Sciatic nerve (tissue), 2 donors: ENCODE results near the gene PCSK5. TPM values are rescaled to one million over a fixed set of nuclear protein-coding genes. Genes with fewer than 3 reads are reported as not detected.
"Not testable (repeated sequence)": the region's sequence is repeated elsewhere in the genome, so short reads cannot be mapped to it uniquely, and the experiment has no call there.

ENCODE experiments used
- ATAC-seq: fragments of 200-7000 bp; cut with Tn5 transposase; one replicate; pipeline ENCODE4 v1.9.1; 2020; ENCODE audit warnings: mild to moderate bottlenecking, moderate library complexity
- DNase-seq: peaks from one replicate; pipeline ENCODE4 v3.0.0-alpha.2; 2020; ENCODE audit warnings: low spot score
- intact Hi-C: fragments of 100-400 bp; cut with DNase I; formaldehyde crosslinking; loops from one replicate; pipeline ENCODE4 v1.14.2; 2022
- total RNA-seq: library from RNA; stranded (reverse); fragmentation: NEBNext Ultra II Directional; extraction: Animal tissue kit (Norgen Biotek cat#: 25700); gene quantifications from one replicate; pipeline ENCODE4 v1.2.1, GENCODE V29; 2021
- donor health status: DM: no; HTN: no; CAD: no.
- donor health status: DM: no; HTN: no; CAD: no.

PCSK5 gene
- total RNA-seq, 1 donor from 2014 or later = 18.8 TPM

GRCh38 chr9:76027861-76028260 lies 137.4 kb downstream of the PCSK5 start:
- intact Hi-C loops = no loop called here
- ATAC-seq (no peak), DNase-seq (no peak)

- ATAC-seq (no peak), DNase-seq (no peak)
- intact Hi-C loops = no loop called here
These were observed 141.7 kb downstream of the PCSK5 start for GRCh38 chr9:76032038-76032796.

DNA sequence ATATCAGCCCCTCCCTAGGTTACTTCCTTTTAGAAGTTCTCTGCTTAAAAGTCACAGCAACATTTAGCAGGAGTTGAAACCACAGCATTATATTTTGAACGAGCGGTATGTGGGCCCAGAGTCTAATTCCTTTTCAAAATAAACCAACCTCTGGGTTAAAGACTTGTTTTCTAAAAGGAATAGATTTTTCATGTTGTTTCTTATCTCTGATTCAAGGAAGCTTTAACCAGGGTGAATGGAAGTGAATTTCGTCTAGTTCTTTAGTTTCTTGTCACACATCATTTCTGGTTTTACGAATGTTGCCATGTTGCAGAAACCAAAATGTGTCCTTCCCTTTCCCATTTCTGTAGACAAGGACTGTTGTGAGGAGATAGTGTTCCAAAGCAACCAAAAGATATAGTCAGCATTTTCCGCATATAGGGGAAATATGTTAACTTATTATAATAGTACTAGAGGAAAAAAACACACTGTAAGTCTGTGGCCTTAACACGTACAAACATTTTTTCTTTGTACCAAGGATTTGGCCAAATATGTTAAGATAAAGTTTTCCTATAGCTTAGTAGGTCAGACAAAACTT lies 142.4 kb downstream of the PCSK5 start:
- DNase-seq (no peak), ATAC-seq (no peak)
- intact Hi-C loops = no loop called here

DNA sequence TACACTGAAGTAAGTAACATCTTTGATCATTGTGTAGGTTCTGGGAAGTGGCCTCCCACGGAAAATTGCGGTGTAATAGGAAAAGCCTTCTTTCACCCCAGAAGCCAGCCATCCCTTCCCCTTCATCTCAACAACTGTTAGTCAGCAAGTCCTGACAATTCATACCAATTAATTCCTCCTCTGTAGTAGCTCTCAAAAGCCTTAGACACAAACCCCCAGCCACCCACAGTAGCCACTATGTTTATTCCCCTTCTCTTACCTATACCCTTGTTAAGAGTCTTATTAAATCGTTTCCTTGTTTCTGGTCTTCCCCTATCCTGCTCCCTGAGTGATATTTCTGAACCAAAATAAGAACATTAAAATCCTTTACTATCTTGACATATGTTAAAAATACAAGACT lies 143.6 kb downstream of the PCSK5 start:
- no peak for DNase-seq
- no peak for ATAC-seq
- intact Hi-C loops = no loop called here

DNA sequence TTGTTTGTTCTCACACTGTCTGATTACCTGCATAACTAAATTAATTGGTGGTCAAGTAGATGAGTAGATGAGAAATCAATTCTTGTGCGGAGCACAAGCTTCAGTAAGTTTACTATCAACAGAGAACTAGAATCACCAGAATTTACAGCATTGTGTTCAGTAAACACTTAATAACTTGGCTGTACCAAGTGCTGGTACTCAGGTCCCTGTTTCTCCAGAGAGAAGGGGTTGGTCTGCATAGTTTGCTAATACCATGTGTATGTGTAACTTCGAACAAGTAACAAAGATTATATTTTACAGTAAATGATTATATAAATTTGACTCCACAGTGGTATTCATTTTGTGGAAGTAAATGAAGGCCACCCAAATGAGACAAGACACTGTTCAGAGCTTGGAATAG lies 146.3 kb downstream of the PCSK5 start:
- ATAC-seq = no peak
- DNase-seq = no peak
- intact Hi-C loops = no loop called here

DNA sequence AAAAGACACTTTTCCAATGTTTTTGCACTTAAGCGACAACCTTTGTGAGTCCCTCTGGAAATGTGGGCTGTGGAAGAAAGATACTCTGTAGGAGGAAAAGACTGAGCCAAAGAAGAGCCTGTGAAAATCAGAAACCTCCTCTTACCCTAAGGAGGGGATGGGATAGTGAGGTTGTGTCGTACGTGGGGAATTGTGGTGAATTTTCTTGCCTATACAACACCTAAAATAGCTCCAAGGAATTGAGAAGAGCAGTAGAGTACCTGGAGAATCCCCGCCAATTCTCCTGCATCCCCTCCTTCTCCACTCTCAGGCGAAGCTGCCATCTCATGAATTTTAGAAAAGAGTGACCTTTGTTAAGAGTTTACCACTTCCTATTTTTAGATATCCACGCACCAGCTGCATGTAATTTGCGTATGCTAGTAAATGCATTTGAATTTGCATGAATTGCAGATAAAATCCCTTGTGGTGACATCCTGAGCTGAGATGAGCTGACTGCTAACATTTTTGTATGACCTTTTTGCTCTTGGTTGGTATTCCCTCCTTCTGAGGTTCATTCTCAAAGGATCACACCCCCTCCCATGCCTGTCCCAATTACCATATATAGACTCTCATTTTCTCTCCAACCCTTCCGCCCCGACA lies 147.2 kb downstream of the PCSK5 start:
- DNase-seq (no peak), ATAC-seq (no peak)
- intact Hi-C loops = no loop called here

- intact Hi-C loops = no loop called here
- DNase-seq (no peak), ATAC-seq (no peak)
These were observed 148.0 kb downstream of the PCSK5 start for GRCh38 chr9:76038431-76038830.

GRCh38 chr9:76044266-76044819 lies 153.9 kb downstream of the PCSK5 start:
- DNase-seq (no peak), ATAC-seq (no peak)
- intact Hi-C loops = no loop called here

DNA sequence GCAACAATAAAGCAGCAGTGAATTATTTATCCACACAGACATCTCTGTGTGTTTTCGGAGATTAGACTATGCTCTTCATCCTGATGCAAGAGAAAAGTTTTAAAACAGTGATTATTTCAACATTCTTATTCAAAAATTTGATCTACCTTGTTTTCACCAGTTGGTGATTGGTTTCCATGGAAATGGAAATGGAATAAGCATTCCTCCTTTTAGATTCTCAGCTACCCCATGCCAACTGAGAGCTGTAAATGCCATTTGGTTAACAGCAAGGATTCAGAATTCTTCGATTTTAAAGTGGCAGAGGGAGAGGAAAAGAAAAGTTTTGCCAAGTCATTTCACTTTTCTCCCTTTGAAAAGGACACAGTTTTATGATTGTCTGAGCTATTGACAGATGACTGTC lies 154.7 kb downstream of the PCSK5 start:
- DNase-seq = no peak
- intact Hi-C loops = no loop called here
- ATAC-seq = no peak

- intact Hi-C loops = no loop called here
- no peak for ATAC-seq
- no peak for DNase-seq
These were observed 158.9 kb downstream of the PCSK5 start for GRCh38 chr9:76049341-76049740.

GRCh38 chr9:76067696-76068095 lies 177.2 kb downstream of the PCSK5 start:
- DNase-seq = no peak
- no peak for ATAC-seq
- intact Hi-C loops = no loop called here

DNA sequence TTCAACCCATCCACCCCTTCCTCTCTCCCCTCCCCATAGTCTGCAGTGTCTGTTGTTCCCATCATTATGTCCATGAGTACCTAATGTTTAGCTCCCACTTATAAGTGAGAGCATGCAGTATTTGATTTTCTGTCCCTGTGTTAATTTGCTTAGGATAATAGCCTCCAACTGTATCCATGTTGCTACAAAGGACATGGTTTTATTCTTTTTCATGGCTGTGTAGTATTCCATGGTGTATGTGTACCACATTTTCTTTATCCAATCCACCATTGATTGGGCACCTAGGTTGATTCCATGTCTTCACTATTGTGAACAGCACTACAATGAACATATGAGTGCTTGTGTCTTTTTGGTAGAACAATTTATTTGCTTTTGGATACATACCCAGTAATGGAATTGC lies 187.1 kb downstream of the PCSK5 start:
- no peak for ATAC-seq
- intact Hi-C loops = no loop called here
- no peak for DNase-seq

GRCh38 chr9:76081281-76081680 lies 190.8 kb downstream of the PCSK5 start:
- ATAC-seq, DNase-seq, intact Hi-C loops: not testable (repeated sequence)

DNA sequence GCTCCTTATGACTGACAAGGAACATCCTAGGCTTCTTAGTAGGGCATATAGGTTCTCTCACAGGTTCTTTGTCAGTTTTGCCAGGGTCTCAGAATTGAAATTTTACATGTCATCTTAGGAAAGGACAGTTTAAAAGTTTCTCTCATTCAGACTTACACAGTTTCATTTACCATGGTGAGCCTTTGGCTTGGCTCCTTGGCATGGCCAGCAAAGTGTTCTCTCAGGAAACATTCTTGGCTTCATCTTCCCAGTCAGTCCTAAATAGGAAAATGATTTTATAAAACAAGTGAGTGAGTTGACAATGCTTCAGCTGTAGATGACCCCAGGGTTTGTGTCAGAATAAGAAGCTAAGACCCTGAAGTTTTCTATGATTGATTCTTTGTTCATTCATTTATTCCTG lies 191.6 kb downstream of the PCSK5 start:
- intact Hi-C loops = no loop called here
- peak; percentile 62 for ATAC-seq
- no peak for DNase-seq

GRCh38 chr9:76085596-76085995 lies 195.1 kb downstream of the PCSK5 start:
- DNase-seq (no peak), ATAC-seq (no peak)
- intact Hi-C loops = no loop called here

- no peak for ATAC-seq
- intact Hi-C loops = no loop called here
- DNase-seq = no peak
These were observed 196.1 kb downstream of the PCSK5 start for GRCh38 chr9:76086539-76086938.

GRCh38 chr9:76087976-76088375 lies 197.5 kb downstream of the PCSK5 start:
- no peak for DNase-seq
- intact Hi-C loops = no loop called here
- no peak for ATAC-seq

- ATAC-seq = no peak
- intact Hi-C loops = no loop called here
These were observed 199.9 kb downstream of the PCSK5 start for GRCh38 chr9:76090330-76090729.

GRCh38 chr9:76090909-76091308 lies 200.4 kb downstream of the PCSK5 start:
- intact Hi-C loops = no loop called here
- ATAC-seq (no peak), DNase-seq (no peak)

More at GRCh38 chr9:76090330-76090729, 199.9 kb downstream of the PCSK5 start:
- no peak for DNase-seq

DNA sequence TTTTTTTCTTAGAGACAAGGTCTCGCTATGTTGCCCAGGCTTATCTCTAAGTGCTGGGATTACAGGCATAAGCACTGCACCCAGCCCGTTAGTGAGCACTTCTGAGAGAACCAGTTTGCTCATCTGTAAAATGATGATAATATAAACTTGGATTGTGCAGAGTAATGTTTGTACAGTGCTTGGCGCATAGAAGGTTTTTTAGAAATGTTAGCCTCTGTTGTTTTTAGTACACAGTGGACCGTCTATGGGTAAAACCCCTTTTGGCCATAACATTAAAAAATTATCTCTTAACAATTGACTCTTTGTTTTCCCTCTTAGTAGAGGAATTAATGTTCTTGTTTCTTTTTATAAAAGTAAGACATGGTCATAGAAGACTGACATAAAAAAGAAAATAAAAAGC lies 202.1 kb downstream of the PCSK5 start:
- no peak for DNase-seq
- peak; percentile 80 for ATAC-seq
- intact Hi-C loops = no loop called here
